NOMO-1 treated with dmso at 0.1 percent for 144 hours (cell line): Measurements from ENCODE around the gene MBOAT1.
A peak's percentile ranks its signal among the peaks of the same experiment; 100 is the strongest.

ENCODE experiments used
- DNase-seq: peaks from one replicate; lab custom pipeline; 2025; ENCODE audit not compliant: unreplicated experiment; lab: John Stamatoyannopoulos, UW

Gene MBOAT1

DNA sequence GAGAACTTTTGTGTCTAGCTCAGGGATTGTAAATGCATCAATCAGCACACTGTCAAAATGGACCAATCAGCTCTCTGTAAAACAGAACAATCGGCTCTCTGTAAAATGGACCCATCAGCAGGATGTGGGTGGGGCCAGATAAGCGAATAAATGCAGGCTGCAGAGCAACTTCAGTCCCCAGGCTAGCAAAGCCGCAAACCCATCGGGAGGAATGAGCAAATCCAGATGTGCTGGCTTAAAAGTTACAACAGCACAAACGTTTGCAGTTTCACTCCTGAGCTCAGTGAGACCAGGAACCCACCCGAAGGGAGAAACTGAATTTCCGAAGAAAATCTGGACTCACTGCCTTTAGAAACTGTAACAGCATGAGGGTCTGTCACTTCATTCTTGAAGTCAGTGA is 21.9 kb upstream of the MBOAT1 start:
- DNase-seq, result no peak

DNA sequence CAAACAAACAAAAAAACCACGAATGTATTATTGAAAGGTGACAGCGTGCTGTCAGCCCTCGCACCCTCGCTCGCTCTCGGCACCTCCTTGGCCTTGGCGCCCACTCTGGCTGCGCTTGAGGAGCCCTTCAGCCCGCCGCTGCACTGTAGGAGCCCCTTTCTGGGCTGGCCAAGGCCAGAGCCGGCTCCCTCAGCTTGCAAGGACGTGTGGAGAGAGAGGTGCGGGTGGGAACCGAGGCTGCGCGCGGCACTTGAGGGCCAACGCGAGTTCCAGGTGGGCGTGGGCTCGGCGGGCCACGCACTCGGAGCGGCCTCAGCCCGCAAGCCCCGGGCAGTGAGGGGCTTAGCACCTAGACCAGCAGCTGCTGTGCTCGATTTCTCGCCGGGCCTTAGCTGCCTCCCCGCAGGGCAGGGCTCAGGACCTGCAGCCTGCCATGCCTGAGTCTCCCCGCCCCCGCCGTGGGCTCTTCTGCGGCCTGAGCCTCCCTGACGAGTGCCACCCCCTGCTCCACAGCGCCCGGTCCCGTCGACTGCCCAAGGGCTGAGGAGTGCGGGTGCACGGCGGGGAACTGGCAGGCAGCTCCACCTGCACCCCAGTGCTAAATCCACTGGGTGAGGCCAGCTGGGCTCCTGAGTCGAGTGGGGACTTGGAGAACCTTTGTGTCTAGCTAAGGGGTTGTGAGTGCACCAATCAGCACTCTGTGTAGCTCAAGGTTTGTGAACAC is 20.9 kb upstream of the MBOAT1 start:
- no peak for DNase-seq

DNA sequence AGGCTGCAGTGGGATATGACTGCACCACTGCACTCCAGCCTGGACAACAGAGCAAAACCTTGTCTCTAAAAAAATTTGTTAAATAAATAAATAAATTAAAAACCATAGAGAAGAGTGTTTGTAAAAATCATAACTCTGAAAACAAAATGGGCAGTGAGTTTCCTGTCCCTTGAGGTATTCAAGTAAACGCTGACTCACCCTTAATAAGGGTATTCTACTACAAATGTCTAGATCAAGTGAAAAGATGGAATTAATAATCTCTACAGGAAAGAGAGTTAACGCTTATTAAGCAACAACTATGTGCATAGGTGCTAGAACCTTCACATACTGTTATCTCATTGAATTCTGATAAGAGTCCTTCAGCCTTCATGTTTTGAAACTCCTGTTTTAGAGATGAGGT is 19.9 kb upstream of the MBOAT1 start:
- DNase-seq, result no peak

DNA sequence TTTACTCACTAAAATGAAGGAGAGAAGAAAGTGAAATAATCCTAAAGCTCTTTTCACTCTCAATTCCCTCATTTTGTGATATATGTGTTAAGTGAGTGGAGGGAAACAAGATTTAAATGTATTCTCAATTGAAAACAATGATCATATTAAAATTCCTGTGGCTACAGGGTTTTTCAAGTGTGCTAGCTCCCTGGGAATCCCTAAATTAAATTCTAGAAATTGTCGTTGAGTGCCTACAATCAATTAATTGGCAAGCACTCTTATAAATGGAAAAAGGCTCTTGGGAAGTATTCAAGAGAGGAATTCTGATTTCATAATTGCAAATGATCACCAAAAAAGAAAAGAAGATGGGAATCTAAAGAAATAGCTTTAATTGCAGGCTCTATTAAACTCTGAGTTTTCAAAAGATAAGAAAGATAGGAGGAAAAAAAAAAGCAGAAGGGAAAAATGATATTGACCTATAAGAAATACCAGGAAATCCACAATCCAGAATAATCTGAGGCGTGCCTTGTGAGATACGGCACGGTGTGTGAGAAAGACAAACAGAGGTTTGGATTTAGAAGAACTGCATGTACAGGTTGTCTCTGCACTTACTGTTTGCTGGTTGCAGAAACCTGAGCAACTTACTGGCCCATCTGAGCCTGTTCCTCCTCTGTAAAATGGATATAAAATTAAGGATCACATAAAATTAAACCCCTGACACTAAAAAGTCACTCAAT is 18.3 kb upstream of the MBOAT1 start:
- DNase-seq, result no peak

DNA sequence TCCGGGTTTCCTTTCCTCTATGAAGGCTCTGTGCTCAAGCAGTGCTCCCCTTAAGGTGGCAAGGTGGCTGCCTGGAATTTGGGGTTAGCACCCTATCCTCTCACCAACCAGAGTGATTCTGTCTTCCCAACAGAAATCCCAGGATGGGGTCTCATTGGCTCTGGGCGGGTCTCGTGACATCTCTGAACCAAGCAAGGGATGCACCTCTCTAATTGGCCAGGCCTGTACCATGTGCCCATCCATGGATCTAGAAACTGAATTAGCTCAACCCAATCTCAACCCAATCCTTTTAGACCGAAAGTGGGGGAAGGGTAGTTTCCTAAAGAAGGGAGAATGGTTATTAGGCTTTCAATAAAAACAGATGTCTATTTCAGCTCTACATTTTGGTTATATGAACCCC is 17.6 kb upstream of the MBOAT1 start:
- no peak for DNase-seq

DNA sequence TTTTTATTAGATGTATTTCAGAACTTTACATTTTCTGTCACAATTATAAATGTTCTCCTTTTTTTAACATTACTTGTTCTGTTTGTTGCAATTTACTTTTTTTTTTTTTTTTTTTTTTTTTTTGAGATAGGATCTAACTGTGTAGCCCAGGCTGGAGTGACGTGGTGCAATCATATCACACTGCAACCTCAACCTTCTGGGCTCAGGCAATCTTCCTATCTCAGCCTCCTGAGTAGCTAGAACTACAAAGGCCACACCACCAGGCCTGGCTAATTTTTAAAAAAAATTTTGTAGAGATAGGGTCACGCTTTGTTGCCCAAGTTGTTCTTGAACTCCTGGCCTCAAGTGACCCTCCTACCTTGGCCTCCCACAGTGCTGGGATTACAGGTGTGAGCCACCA is 15.1 kb upstream of the MBOAT1 start:
- DNase-seq, result no peak

DNA sequence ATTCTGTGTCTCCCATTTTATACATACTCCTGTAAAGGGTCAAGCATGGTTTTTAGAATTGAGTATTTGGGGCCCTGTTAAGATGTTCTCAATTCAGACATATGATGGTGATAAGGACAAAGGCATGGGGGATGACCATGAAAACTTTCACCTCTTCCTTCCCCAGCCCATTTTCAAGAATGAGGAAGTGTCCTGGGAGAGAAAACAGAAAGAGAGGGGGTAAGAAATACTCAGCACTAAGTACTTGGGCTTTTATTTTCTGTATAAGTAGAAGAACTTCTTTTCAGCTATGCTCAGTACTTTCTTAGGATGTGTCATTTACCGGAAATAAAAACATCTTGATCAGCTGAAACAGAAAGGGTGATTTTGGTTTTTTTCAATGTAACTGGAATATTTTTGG is 10.9 kb upstream of the MBOAT1 start:
- peak; percentile 26 for DNase-seq

DNA sequence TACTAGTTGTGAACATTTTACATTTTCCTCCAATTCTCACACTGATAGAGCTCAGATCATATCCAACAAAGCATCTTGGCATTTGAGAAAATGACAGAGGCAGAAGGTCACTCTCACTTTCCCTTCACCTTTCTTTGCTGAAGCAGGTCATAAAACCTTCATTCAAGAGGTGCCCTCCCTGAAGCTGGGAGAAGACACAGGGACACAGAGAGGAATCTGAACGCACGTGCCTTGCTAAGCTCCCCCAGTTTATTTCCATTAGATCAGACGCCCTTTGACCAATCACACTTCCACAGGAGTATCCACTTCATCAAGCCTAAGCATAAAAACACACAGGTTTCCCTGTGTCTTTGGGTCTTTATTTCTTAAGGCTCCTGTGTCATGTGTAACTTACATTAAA is 9.2 kb upstream of the MBOAT1 start:
- no peak for DNase-seq

DNA sequence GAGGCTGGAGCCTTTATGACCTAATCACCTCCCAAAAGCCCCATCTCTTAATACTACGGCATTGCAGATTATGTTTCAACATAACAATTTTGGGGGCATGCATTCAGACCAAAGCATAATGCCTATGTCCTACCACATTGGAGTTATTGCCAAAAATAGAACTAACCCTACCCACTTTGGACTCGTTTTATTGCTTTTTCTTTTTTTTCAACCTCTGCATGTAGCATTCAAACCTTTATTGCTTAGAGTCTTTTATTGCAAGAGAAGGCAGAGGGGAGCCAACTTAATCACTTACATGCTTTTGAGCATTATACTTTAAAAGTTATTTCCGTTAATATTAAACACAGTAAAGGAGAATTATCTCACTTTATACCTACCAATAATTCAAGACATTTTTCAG is 8.1 kb upstream of the MBOAT1 start:
- no peak for DNase-seq

DNA sequence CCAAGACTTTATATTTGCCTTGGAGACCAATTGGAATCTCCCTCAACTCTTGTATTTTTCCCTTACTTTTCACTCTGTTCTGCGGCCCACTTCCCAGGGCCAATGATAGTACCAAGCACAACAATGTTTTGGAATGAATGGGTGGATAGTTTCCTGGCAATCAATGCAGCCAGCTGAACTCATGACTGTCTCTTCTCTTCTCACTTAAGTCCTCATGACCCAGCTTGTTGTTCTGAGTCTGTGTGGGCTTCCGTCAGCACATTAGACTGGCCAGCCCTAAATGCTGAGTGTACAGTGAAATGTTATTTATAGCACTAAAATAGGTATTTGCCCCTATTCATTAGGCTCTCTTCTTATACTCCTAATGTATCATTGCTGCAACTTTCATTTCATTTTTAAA is 5.6 kb upstream of the MBOAT1 start:
- DNase-seq, result no peak

DNA sequence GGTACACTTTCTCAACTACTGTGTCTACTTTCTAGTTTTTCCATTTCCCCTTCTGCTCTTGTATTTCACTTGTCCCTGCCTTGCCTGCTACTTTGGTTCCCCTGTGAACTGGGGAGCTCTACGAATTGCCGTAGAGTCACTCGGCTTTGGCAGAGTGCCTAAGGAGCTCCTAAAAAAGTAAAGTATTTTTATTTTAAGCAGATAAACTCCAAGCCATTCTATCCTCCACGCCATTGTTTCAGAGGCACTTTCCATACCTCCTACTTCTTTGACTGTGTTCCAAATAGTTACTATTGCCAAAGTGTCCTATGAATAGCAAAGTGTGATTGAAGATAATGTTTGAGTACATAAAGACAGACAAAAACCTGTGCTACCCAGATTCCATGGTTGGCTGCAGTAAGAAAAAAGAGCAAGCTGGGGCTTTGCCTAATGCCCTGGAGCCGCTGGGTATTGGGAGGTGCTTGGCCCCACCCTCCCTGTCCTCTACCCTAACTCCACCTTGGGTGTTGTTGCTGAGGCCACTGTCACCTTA is 5.1 kb upstream of the MBOAT1 start:
- no peak for DNase-seq

DNA sequence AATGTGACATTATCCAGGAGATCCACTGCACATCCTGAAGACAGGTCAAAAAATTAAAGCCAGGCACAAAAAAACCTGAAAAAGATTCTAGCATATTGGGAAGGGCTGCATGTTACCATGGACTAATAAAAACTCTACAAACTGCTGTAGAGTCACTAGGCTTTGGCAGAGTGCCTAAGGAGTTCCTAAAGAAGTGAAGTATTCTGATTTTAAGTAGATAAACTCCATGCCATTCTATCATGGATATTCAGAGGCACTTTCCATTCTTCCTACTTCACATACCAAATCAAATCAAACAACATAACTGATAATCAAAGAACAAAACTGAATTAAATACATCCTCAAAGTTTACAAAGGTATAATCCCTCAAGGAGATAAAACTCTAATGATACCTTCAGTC is 3.0 kb upstream of the MBOAT1 start:
- DNase-seq, result no peak

DNA sequence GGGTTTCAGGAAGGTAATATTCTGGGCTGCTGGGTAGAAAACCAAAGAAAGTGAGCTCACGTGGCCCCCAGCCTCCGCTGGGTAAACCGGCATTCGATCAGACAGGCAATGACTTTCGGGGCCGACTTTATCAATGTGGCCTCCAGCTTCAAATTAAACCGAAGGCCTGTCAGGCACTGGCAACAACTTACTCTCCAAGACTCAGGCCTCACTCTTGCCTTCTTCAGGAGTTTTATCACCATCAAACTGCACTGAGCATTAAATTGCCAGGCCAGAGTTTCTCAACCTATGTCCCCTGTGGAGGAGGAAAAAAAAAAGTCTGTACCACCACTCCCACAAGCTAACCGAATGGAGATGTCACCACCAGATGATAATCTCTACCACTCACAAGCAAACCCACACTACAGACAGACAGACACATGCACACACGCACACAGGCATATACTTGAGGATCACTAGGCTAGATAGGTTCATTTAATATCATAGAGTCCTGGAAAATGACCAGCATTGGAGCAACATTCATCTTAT is 1.1 kb upstream of the MBOAT1 start:
- no peak for DNase-seq

DNA sequence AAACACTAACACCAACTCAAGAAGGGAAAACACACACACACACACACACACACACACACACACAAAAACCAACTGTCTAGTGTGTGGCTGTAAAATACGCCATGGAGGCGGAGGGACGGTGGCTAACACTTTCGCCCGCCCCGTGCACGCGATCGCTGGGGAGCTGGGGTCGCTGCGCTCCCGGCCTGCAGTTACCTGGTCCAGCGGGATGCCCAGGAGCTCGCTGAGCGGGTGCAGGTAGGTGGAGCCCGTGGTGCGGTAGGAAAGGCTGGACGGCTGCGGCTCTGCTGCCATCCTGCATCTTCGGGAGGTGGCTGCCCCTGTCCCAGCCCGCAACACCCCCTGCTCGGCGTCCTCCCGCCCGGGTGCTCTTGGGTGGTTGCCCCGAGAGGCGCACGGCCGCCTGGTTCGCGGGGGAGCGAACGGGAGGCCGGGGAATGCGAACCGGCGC is 303 bp downstream of the MBOAT1 start:
- no peak for DNase-seq

DNA sequence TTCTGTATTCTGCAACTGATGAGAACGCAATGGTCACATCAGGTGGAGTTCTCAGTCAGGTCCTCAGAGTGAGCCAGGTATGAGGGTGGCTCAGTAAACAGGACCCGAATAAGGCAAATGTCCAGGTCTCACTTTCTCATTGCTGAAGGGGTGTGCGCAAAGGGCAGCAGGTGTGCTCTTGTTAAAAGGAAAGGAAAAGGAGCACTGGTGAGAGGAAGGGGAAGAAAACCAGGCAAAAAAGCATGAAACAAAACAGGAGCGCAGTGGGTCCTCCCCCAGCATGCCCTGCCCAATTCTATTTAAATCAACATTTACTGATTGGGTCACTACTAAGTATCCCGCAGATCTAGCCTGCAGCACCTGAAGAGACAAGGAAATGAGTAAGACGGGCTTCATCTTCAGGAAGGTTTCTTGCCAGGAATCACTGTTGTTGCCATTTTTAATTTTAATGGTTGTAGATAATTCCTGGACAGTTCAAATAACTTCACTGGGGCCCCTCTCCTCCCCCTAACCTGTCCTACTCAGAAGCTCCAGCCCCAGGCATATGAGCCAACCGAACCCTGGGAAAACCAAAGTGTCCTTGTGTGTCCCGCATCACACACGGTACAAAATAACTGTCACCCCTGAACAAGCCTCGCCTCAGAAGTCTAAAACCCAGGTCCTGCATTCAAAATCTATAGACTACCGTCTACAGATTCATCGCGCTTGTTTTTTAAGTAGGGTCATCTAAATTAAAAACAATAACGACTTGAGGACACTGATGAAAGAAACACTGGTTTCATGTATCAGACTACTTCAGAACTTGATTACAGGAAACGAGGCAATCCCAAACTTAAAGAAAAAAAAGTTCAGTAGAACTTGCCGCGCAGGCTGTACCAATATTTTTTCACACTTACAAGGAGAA is 980 bp downstream of the MBOAT1 start:
- no peak for DNase-seq

DNA sequence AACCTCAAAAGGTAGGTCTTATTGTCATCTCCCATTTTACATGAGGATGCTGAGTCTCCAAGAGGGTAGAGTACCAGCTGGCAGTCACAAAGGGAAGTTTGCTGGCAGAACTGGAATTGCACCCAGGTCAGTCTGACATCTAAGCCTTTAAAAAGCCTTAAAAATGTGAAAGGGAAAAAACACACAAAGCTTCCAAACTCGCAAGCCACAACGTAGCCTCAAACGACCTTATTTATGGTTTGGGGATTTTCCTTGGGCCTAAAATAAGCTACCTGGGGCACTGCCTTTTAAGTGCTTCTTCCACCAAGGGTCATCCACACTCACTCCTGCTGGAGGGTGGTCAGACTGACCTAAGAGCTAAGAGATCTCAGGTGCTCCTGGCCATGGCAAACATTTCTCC is 2.1 kb downstream of the MBOAT1 start:
- no peak for DNase-seq

DNA sequence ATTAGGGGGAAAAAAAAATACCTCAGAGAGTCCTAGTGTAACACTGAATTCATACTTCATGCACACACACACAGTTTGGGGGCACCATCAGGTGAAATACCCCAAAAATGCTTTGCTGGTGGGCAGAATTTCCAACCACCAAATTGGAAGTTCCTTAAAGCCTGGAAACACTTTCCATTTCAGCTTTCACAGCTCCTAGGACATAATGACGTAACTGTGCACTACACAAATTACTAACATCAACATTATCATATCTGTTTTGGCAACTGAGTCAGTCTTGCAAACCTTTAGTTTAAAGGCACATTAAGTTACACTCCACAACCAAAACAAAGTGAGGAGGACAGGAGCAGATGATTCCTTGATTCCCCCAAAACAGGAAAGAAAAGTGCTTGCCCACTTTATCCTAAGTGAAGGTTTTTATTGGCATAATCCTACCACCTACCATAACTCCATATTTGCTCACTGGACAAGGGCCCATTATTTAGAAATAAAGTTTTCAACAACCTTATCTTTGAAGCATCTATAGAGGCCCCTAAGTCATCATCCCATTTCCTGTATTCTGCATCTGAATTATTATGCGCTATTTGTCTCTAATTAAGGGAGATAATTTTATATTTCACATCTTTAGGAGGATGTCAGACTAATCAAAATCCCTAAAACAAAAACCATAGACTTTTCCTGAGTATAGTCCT is 3.4 kb downstream of the MBOAT1 start:
- no peak for DNase-seq

DNA sequence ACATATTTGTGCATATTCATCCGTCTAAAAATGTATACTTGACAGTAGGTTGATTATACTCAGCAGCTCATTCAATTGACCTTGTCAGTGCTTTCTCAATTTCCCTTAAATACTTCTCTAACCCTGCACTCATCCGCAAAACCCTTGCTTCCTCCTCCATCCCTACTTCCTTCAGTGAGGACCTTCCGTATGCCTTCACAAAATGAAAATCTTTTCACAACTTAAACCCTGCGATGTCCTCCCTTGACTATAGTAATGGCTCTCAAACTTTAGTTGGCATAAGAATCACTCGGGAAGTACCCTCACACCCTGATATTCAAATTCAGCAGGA is 5.2 kb downstream of the MBOAT1 start:
- DNase-seq, result no peak

DNA sequence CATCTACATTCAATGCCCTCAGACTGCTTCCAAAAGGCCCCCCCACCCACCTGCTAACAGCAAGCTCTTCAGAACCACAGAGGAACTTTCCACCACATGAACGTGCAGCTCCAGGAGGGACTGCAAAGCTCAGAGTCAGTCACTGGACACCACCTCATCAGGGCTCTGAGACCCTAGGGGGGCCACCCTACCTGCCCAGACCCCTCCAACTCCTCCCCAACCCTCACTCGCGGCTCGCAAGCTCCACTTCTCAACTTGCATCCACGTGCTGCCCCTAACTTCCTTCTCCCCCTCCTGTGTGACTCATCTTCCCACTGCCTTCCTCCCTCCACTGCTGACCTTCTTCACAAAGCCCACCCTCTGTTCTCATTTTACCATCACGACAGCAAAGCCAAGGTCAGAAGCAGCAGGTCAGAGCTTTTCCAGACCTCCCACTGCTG is 6.5 kb downstream of the MBOAT1 start:
- DNase-seq, result no peak

DNA sequence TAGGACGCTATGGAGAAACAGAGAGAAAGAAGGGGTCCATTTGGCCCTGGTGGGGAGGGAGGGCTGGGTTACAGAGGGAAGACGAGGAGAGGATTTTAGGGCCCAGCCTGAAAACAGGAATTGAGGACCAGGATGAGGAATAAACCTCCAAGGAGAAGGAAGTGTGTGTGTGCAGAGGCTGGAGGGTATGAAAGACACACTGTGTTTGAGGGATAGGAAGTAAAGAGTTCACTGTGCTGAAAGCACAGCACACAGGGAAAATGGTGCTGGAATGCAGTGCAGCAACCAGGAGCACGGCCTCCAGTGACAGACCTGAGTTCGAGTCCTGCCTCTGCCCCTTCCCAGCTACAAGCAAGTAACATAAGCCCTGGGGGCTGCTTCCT is 7.8 kb downstream of the MBOAT1 start:
- no peak for DNase-seq
